T-helper 17 cell (primary cell): Measurements from ENCODE around the gene TIMM17B. TPM values are rescaled to one million over a fixed set of nuclear protein-coding genes. Genes with fewer than 3 reads are reported as not detected.
"Not testable (repeated sequence)": the region's sequence is repeated elsewhere in the genome, so short reads cannot be mapped to it uniquely, and the experiment has no call there.

Experiments
- ATAC-seq: fragments of 150-1000 bp; cut with Tn5 transposase; 2 replicates; pipeline ENCODE4 v1.10.0; 2021; ENCODE audit warnings: mild to moderate bottlenecking, moderate library complexity
- DNase-seq, 3 donors: peaks; one replicate each; pipeline versions ENCODE4 v3.0.0 to v3.0.0-alpha.2; 2020 to 2021
- H3K9me3 ChIP-seq: one replicate; pipeline ENCODE4 v1.7.0; 2013; ENCODE audit warnings: low read length, mild to moderate bottlenecking; ENCODE audit not compliant: control insufficient read depth, poor library complexity, severe bottlenecking
- H3K27ac Mint-ChIP-seq: one replicate; pipeline ENCODE4 v1.8.0; 2022; ENCODE audit warnings: mild to moderate bottlenecking, moderate library complexity, mixed read lengths
- H3K27me3 Mint-ChIP-seq: one replicate; pipeline ENCODE4 v1.8.0; 2022; ENCODE audit warnings: mixed read lengths
- H3K36me3 Mint-ChIP-seq: one replicate; pipeline ENCODE4 v1.8.0; 2022; ENCODE audit warnings: low read depth, mixed read lengths
- H3K4me1 Mint-ChIP-seq: one replicate; pipeline ENCODE4 v1.8.0; 2022; ENCODE audit warnings: mild to moderate bottlenecking, mixed read lengths
- H3K4me3 Mint-ChIP-seq: one replicate; pipeline ENCODE4 v1.8.0; 2022; ENCODE audit warnings: mild to moderate bottlenecking, moderate library complexity, mixed read lengths
- total RNA-seq, 4 donors: library from RNA in 2 of 4; stranded (reverse) in 2 of 4; gene quantifications; one replicate each; pipeline ENCODE4 v1.2.3 and lab custom pipeline; 2022 to 2026

TIMM17B gene
- total RNA-seq, 2 donors from 2014 or later, result 33.6 to 41.9 TPM

- no peak for DNase-seq
- Mint-ChIP-seq H3K27ac (peak overlapping the region; percentile 84), H3K4me1 (no peaks in the 10 kb centered on the region), H3K27me3 (peaks cover 11% of the 10 kb centered on the region), H3K36me3 (no peaks in the 10 kb centered on the region), H3K4me3 (no peak overlapping the region)
- no peaks in the 10 kb centered on the region for H3K9me3 ChIP-seq
- no peak for ATAC-seq
These were observed 42.7 kb downstream of the TIMM17B start for GRCh38 chrX:48854898-48855297.

- H3K36me3 Mint-ChIP-seq, H3K4me1 Mint-ChIP-seq, ATAC-seq, H3K9me3 ChIP-seq, DNase-seq: not testable (repeated sequence)
- Mint-ChIP-seq H3K27ac (peak overlapping the region; percentile 84), H3K27me3 (peaks cover 11% of the 10 kb centered on the region), H3K4me3 (peak overlapping the region; percentile 49)
These were observed 43.3 kb downstream of the TIMM17B start for GRCh38 chrX:48854121-48854804.

GRCh38 chrX:48853494-48853893, 44.1 kb downstream of the TIMM17B start:
- DNase-seq, H3K9me3 ChIP-seq, H3K27ac Mint-ChIP-seq, H3K36me3 Mint-ChIP-seq, H3K4me3 Mint-ChIP-seq, H3K4me1 Mint-ChIP-seq, ATAC-seq: not testable (repeated sequence)
- H3K27me3 Mint-ChIP-seq, result peaks cover 11% of the 10 kb centered on the region

- H3K4me3 Mint-ChIP-seq, result no peak overlapping the region
- peaks cover 11% of the 10 kb centered on the region for H3K27me3 Mint-ChIP-seq
- H3K9me3 ChIP-seq, result no peaks in the 10 kb centered on the region
- no peak overlapping the region for H3K27ac Mint-ChIP-seq
- ATAC-seq, result no peak
- no peaks in the 10 kb centered on the region for H3K36me3 Mint-ChIP-seq
- peaks cover 8% of the 10 kb centered on the region for H3K4me1 Mint-ChIP-seq
- no peak for DNase-seq
These were observed 44.7 kb downstream of the TIMM17B start for GRCh38 chrX:48852857-48853256.

GRCh38 chrX:48848847-48849246, 48.7 kb downstream of the TIMM17B start:
- Mint-ChIP-seq H3K36me3 (no peaks in the 10 kb centered on the region), H3K4me3 (peak overlapping the region; percentile 28), H3K4me1 (peaks cover 8% of the 10 kb centered on the region), H3K27me3 (no peaks in the 10 kb centered on the region), H3K27ac (no peak overlapping the region)
- H3K9me3 ChIP-seq, result no peaks in the 10 kb centered on the region
- DNase-seq (no peak), ATAC-seq (peak; percentile 87)

Other genes starting within 250 kb of the TIMM17B start
- 100 to 1,000 TPM in 1 of 2 donors, 10 to 100 TPM in 1; 86.0 to 105 TPM for gene WAS, start 214.0 kb downstream of the TIMM17B start, total RNA-seq
- 1 to 10 TPM; 5.8 to 6.4 TPM for gene SUV39H1, start 201.0 kb downstream of the TIMM17B start, total RNA-seq
- gene GLOD5, start 136.0 kb downstream of the TIMM17B start, total RNA-seq, result not detected
- 1 to 10 TPM in 1 of 2 donors, under 1 TPM in 1; 0.32 to 7.6 TPM for gene GATA1, start 111.2 kb downstream of the TIMM17B start, total RNA-seq
- 10 to 100 TPM; 83.4 to 84.4 TPM for gene HDAC6, start 95.7 kb downstream of the TIMM17B start, total RNA-seq
- gene ERAS, start 71.3 kb downstream of the TIMM17B start, total RNA-seq, result not detected
- gene PCSK1N, start 62.2 kb downstream of the TIMM17B start, total RNA-seq, result 10 to 100 TPM in 1 of 2 donors, 1 to 10 TPM in 1; 9.6 to 14.2 TPM
- 10 to 100 TPM; 66.7 to 68.8 TPM for gene PQBP1, start 162 bp upstream of the TIMM17B start, total RNA-seq
- gene SLC35A2, start 13.9 kb upstream of the TIMM17B start, total RNA-seq, result 10 to 100 TPM; 34.8 to 50.7 TPM
- gene PIM2, start 21.3 kb upstream of the TIMM17B start, total RNA-seq, result 100 to 1,000 TPM; 301 to 481 TPM
- gene OTUD5, start 59.8 kb upstream of the TIMM17B start, total RNA-seq, result 10 to 100 TPM; 91.0 to 91.6 TPM
- gene KCND1, start 74.1 kb upstream of the TIMM17B start, total RNA-seq, result 1 to 10 TPM; 2.2 to 3.2 TPM
- gene GRIPAP1, start 104.5 kb upstream of the TIMM17B start, total RNA-seq, result 100 to 1,000 TPM; 107 to 123 TPM
- gene TFE3, start 145.6 kb upstream of the TIMM17B start, total RNA-seq, result 10 to 100 TPM; 38.9 to 46.4 TPM
- gene CCDC120, start 161.2 kb upstream of the TIMM17B start, total RNA-seq, result 10 to 100 TPM; 10.8 to 11.8 TPM
- gene PRAF2, start 176.2 kb upstream of the TIMM17B start, total RNA-seq, result 10 to 100 TPM; 18.8 to 20.6 TPM
- 10 to 100 TPM; 69.9 to 73.5 TPM for gene WDR45, start 182.1 kb upstream of the TIMM17B start, total RNA-seq
- gene GPKOW, start 226.0 kb upstream of the TIMM17B start, total RNA-seq, result 10 to 100 TPM; 13.5 to 14.4 TPM